IMR-90 (cell line): ENCODE results near the gene SLAMF6. TPM values are rescaled to one million over a fixed set of nuclear protein-coding genes. Genes with fewer than 3 reads are reported as not detected.

ENCODE experiments used
- ATAC-seq: fragments of 200-7000 bp; cut with Tn5 transposase; 2 replicates; pipeline ENCODE4 v1.9.1; 2020; ENCODE audit warnings: low read depth, mild to moderate bottlenecking, moderate library complexity
- BruUV-seq: library from RNA; stranded (reverse); fragments of 400-500 nt; replicated peaks from 2 replicates; lab custom pipeline; 2021; lab: Mats Ljungman, UMichigan
- CTCF ChIA-PET: fragments of 300-600 bp; formaldehyde crosslinking; extraction: SDS; loops from one replicate; lab custom pipeline; 2021; ENCODE audit warnings: antibody characterized with exemption; lab: Yijun Ruan, JAX
- POLR2A ChIA-PET: fragments of 300-600 bp; sonication (Branson Sonifier 250); formaldehyde crosslinking; loops from one replicate; lab custom pipeline; 2022; ENCODE audit warnings: antibody characterized with exemption; ENCODE audit not compliant: unreplicated experiment; lab: Charles Lee
- DNase-seq: peaks from one replicate; pipeline ENCODE4 v3.0.0; 2013
- H2AFZ ChIP-seq: replicated peaks from 2 replicates; pipeline ENCODE3; 2013; ENCODE audit warnings: low read length, mild to moderate bottlenecking; ENCODE audit not compliant: poor library complexity
- H2AK5ac ChIP-seq: 2 replicates; pipeline ENCODE4 v1.6.1; 2013; ENCODE audit warnings: low read depth, low read length, inconsistent platforms
- H2AK9ac ChIP-seq: replicated peaks from 2 replicates; pipeline ENCODE3; 2013; ENCODE audit warnings: mild to moderate bottlenecking, low read depth, low read length, moderate library complexity; ENCODE audit not compliant: poor library complexity
- H2BK120ac ChIP-seq: 2 replicates; pipeline ENCODE4 v1.6.1; 2013; ENCODE audit warnings: low read depth, low read length, inconsistent platforms
- H2BK15ac ChIP-seq: 3 replicates; pipeline ENCODE4 v1.6.1; 2013; ENCODE audit warnings: low read depth, low read length, inconsistent platforms
- H2BK20ac ChIP-seq: 2 replicates; pipeline ENCODE4 v1.6.1; 2013; ENCODE audit warnings: low read depth, mild to moderate bottlenecking, inconsistent platforms, low read length, moderate library complexity
- H2BK5ac ChIP-seq: 2 replicates; pipeline ENCODE4 v1.6.1; 2013; ENCODE audit warnings: mild to moderate bottlenecking, low read depth, low read length, inconsistent platforms; ENCODE audit not compliant: poor library complexity, severe bottlenecking
- H3K14ac ChIP-seq: replicated peaks from 2 replicates; pipeline ENCODE4 v1.6.1; 2013; ENCODE audit warnings: low read depth, low read length, inconsistent platforms
- H3K18ac ChIP-seq: 2 replicates; pipeline ENCODE4 v1.6.1; 2013; ENCODE audit warnings: low read depth, low read length, control low read depth
- H3K23ac ChIP-seq: 2 replicates; pipeline ENCODE4 v1.6.1; 2013; ENCODE audit warnings: low read depth, low read length, inconsistent platforms
- H3K27ac ChIP-seq: 2 replicates; pipeline ENCODE4 v1.5.1; 2013; ENCODE audit warnings: mild to moderate bottlenecking, control low read depth, low read length; ENCODE audit not compliant: insufficient read depth
- H3K27me3 ChIP-seq: 2 replicates; pipeline ENCODE4 v1.6.1; 2013; ENCODE audit warnings: low read length; ENCODE audit not compliant: control insufficient read depth, insufficient read depth
- H3K36me3 ChIP-seq: 2 replicates; pipeline ENCODE4 v1.6.1; 2013; ENCODE audit warnings: low read length, mixed read lengths; ENCODE audit not compliant: control insufficient read depth, insufficient read depth
- H3K4ac ChIP-seq: 2 replicates; pipeline ENCODE4 v1.6.1; 2013; ENCODE audit warnings: low read depth, low read length, inconsistent platforms
- H3K4me1 ChIP-seq: 2 replicates; pipeline ENCODE4 v1.6.1; 2013; ENCODE audit warnings: low read length, mixed read lengths; ENCODE audit not compliant: control insufficient read depth, insufficient read depth
- H3K4me2 ChIP-seq: 2 replicates; pipeline ENCODE4 v1.6.1; 2013; ENCODE audit warnings: low read depth, mild to moderate bottlenecking, control low read depth, low read length, moderate library complexity
- H3K4me3 ChIP-seq: 2 replicates; pipeline ENCODE4 v1.5.1; 2013; ENCODE audit warnings: low read depth, mild to moderate bottlenecking, control low read depth, low read length, moderate library complexity; ENCODE audit not compliant: insufficient read depth
- H3K56ac ChIP-seq: 2 replicates; pipeline ENCODE4 v1.6.1; 2013; ENCODE audit warnings: low read length, inconsistent platforms; ENCODE audit not compliant: insufficient read depth; ENCODE audit errors: extremely low read depth
- H3K79me1 ChIP-seq, 2 experiments: 2 replicates each; pipeline ENCODE4 v1.6.1; 2013; ENCODE audit warnings: low read length in 2 of 2, inconsistent platforms in 1 of 2, low read depth in 1 of 2
- H3K9ac ChIP-seq: 2 replicates; pipeline ENCODE4 v1.6.1; 2013; ENCODE audit warnings: low read depth, low read length, control low read depth
- H3K9me1 ChIP-seq: 2 replicates; pipeline ENCODE4 v1.6.1; 2013; ENCODE audit warnings: low read length, inconsistent platforms; ENCODE audit not compliant: insufficient read depth
- H3K9me3 ChIP-seq: 2 replicates; pipeline ENCODE4 v1.6.1; 2013; ENCODE audit warnings: low read length; ENCODE audit not compliant: control insufficient read depth, insufficient read depth
- H4K20me1 ChIP-seq: 2 replicates; pipeline ENCODE4 v1.6.1; 2013; ENCODE audit warnings: low read length, inconsistent platforms; ENCODE audit not compliant: insufficient read depth
- H4K5ac ChIP-seq: 2 replicates; pipeline ENCODE4 v1.6.1; 2013; ENCODE audit warnings: mild to moderate bottlenecking, low read depth, low read length, control low read depth
- H4K8ac ChIP-seq, 2 experiments: 2 replicates each; pipeline ENCODE4 v1.6.1; 2013; ENCODE audit warnings: low read depth in 2 of 2, low read length in 2 of 2, control low read depth in 1 of 2, inconsistent platforms in 1 of 2
- H4K91ac ChIP-seq: 2 replicates; pipeline ENCODE4 v1.6.1; 2013; ENCODE audit warnings: low read depth, low read length, inconsistent platforms; ENCODE audit not compliant: insufficient read depth
- CEBPB ChIP-seq: IDR thresholded peaks from 2 replicates; pipeline ENCODE4 v1.6.1; 2012; ENCODE audit warnings: low read depth, low read length, improper control_type of control experiment
- CHD1 ChIP-seq: IDR thresholded peaks from 2 replicates; pipeline ENCODE4 v1.6.1; 2012; ENCODE audit warnings: low read depth, low read length, improper control_type of control experiment
- NFE2L2 ChIP-seq: fragments of 150-350 bp; IDR thresholded peaks from 2 replicates; pipeline ENCODE4 v1.6.1; 2016; ENCODE audit warnings: low read depth, mild to moderate bottlenecking, low read length
- RAD21 ChIP-seq: IDR thresholded peaks from 2 replicates; pipeline ENCODE4 v1.6.1; 2012; ENCODE audit warnings: low read length, improper control_type of control experiment
- WGBS, 2 experiments: methylation state at CpG; one replicate each; pipeline versions ENCODE4 v1.1.5 to v1.1.7; 2013; ENCODE audit warnings: missing lambda C conversion rate in 2 of 2; ENCODE audit not compliant: insufficient read length in 1 of 2; ENCODE audit errors: extremely low coverage in 2 of 2; 5-methylcytosine and 5-hydroxymethylcytosine counted together
- dilution Hi-C: fragments of 300-500 bp; cut with HindIII; formaldehyde crosslinking; loops from one replicate; pipeline ENCODE4 v1.14.3; 2018; ENCODE audit warnings: low sequenced_read_pairs; ENCODE audit not compliant: unreplicated experiment
- in situ Hi-C: fragments of 300-500 bp; cut with MboI; formaldehyde crosslinking; loops from 3 replicates; pipeline ENCODE4 v1.14.3; 2019; ENCODE audit warnings: low sequenced_read_pairs, inconsistent platforms, mixed read lengths
- intact Hi-C: fragments of 100-400 bp; cut with micrococcal nuclease; formaldehyde crosslinking; loops from 2 replicates; pipeline ENCODE4 v1.10.0; 2022
- polyA plus RNA-seq, 3 experiments: library from polyadenylated mRNA; depleted of rRNA; stranded (reverse); fragments of >200 nt; gene quantifications; 2 replicates each; pipeline ENCODE4 v1.2.3, GENCODE V29; 2012; ENCODE audit warnings: low replicate concordance in 1 of 3
- total RNA-seq: library from RNA; depleted of rRNA; stranded (reverse); fragments of >200 nt; gene quantifications from 2 replicates; pipeline ENCODE4 v1.2.3, GENCODE V29; 2012
- TF ChIP-seq, protein P1 (sequence below): fragments of 150-350 bp; IDR thresholded peaks from 2 replicates; pipeline ENCODE4 v1.6.1; 2017; ENCODE audit warnings: mild to moderate bottlenecking, antibody characterized with exemption, low read length, low read depth
- TF ChIP-seq, protein P2 (sequence below): fragments of 150-350 bp; IDR thresholded peaks from 2 replicates; pipeline ENCODE4 v1.6.1; 2016; ENCODE audit warnings: low read depth, mild to moderate bottlenecking, low read length, moderate library complexity, borderline replicate concordance

SLAMF6 gene
- total and polyA plus RNA-seq, 2 of the 4 experiments (the other 2 are of a cell fraction): not detected

DNA sequence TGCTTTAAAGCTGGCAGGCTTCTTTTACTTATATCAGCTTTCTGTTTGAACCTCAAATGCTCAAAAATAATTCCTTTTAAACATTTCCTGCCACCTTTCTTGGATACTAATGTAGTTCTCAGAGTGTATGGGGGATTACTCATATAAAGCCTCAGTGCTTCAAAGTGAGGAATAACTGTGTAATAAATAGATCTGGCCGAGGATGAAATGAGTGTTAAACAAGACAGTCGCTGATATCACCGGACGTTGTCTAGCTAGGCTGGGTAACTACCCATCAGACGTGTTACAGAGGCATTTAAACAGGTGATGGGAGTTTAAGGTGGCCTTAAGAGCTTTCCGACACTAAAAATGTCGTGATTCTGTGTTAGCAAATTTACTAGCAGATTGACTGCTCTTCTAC, 69.6 kb downstream of the SLAMF6 start:
- no peak overlapping the region for H3K9ac ChIP-seq
- in situ Hi-C loops (no loop called here), intact Hi-C loops (no loop called here), dilution Hi-C loops (no loop called here)
- no peak overlapping the region for H2AK5ac ChIP-seq
- no peak overlapping the region for H3K23ac ChIP-seq
- H3K4me1 ChIP-seq: no peaks in the 10 kb centered on the region
- no peak overlapping the region for H2BK20ac ChIP-seq
- no peak overlapping the region for H2BK5ac ChIP-seq
- DNase-seq (no peak), ATAC-seq (no peak)
- H4K91ac ChIP-seq: no peak overlapping the region
- H4K8ac ChIP-seq: no peak overlapping the region
- H3K27me3 ChIP-seq: no peaks in the 10 kb centered on the region
- no TSS peak for BruUV-seq
- no peak overlapping the region for H2AK9ac ChIP-seq
- CTCF ChIA-PET: no interaction called here
- POLR2A ChIA-PET: no interaction called here
- no peak overlapping the region for H3K56ac ChIP-seq
- H2AFZ ChIP-seq: no peak overlapping the region
- no peaks in the 10 kb centered on the region for H4K20me1 ChIP-seq
- no peak overlapping the region for H3K4me3 ChIP-seq
- no CpG with 5 or more reads among the region's 7 CpGs for WGBS, 2 experiments
- no peak overlapping the region for H3K4ac ChIP-seq
- H3K79me1 ChIP-seq: no peaks in the 10 kb centered on the region
- no peak for TF ChIP-seq CEBPB
- TF ChIP-seq, protein P1, sequence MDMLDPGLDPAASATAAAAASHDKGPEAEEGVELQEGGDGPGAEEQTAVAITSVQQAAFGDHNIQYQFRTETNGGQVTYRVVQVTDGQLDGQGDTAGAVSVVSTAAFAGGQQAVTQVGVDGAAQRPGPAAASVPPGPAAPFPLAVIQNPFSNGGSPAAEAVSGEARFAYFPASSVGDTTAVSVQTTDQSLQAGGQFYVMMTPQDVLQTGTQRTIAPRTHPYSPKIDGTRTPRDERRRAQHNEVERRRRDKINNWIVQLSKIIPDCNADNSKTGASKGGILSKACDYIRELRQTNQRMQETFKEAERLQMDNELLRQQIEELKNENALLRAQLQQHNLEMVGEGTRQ: no peak
- TF ChIP-seq CHD1: no peak
- TF ChIP-seq NFE2L2: no peak
- TF ChIP-seq, protein P2, sequence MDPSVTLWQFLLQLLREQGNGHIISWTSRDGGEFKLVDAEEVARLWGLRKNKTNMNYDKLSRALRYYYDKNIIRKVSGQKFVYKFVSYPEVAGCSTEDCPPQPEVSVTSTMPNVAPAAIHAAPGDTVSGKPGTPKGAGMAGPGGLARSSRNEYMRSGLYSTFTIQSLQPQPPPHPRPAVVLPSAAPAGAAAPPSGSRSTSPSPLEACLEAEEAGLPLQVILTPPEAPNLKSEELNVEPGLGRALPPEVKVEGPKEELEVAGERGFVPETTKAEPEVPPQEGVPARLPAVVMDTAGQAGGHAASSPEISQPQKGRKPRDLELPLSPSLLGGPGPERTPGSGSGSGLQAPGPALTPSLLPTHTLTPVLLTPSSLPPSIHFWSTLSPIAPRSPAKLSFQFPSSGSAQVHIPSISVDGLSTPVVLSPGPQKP: no peak
- TF ChIP-seq RAD21: no peak
- no peak overlapping the region for H3K27ac ChIP-seq
- H3K18ac ChIP-seq: no peak overlapping the region
- H3K36me3 ChIP-seq: no peaks in the 10 kb centered on the region
- H3K14ac ChIP-seq: no peak overlapping the region
- H3K4me2 ChIP-seq: no peak overlapping the region
- no peaks in the 10 kb centered on the region for H3K9me3 ChIP-seq
- no peaks in the 10 kb centered on the region for H3K9me1 ChIP-seq
- no peak overlapping the region for H2BK15ac ChIP-seq
- no peak overlapping the region for H2BK120ac ChIP-seq
- H4K5ac ChIP-seq: no peak overlapping the region
